ENCODE measurements around the gene HOXC9.

Gene HOXC9

DNA sequence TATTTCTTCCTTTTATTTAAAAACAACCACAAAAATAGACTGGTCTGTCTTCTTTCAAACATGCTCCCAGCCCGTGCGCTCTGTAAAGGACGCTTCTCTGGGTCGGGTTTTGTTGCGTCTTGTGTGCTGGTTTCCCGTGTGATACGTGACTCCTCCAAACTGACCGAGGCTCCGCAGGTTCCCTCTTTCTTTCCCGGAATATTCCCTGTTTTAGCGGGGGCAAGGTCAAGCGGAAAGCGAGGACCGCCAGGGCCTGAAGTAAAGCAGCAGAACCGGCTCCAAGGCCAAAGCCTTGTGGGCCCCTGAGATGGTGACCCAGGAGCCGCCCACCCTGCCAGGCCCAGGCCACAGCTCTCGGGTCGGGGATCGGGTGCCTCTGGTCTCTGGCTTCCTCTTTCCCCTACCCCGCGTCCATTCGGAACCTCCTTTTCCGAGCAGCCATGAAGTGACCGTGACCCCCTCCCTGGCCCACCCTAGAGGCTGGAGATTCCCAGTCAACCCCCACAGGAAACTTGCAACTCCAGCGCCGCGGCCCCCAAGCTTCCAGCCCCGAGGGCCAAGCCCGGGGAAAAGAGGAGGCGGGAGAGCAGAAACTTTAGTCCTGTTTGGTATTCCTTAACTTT, 15.9 kb upstream of the HOXC9 start:
- no peak overlapping the region for H3K27ac ChIP-seq (ENCODE audit: low read depth in 2 of 2, low read length in 2 of 2)
- H3K36me3 ChIP-seq (ENCODE audit: control insufficient read depth in 2 of 2, insufficient read depth in 2 of 2, low read length in 2 of 2) = no peaks in the 10 kb centered on the region
- H3K4me3 ChIP-seq (ENCODE audit: low read length in 2 of 2) = no peak overlapping the region
- H3K9ac ChIP-seq (ENCODE audit: low read depth in 1 of 2, low read length in 2 of 2) = no peak overlapping the region
- H3K4me1 ChIP-seq (ENCODE audit: control insufficient read depth in 2 of 2, insufficient read depth in 2 of 2, low read length in 2 of 2) = peaks cover 0 to 2% of the 10 kb centered on the region in 2 donors
- no peaks in the 10 kb centered on the region for H3K9me3 ChIP-seq (ENCODE audit: control insufficient read depth in 2 of 2, low read length in 2 of 2)
- peaks cover 87 to 94% of the 10 kb centered on the region in 2 donors for H3K27me3 ChIP-seq (ENCODE audit: control insufficient read depth in 2 of 2, insufficient read depth in 2 of 2, low read length in 2 of 2)

DNA sequence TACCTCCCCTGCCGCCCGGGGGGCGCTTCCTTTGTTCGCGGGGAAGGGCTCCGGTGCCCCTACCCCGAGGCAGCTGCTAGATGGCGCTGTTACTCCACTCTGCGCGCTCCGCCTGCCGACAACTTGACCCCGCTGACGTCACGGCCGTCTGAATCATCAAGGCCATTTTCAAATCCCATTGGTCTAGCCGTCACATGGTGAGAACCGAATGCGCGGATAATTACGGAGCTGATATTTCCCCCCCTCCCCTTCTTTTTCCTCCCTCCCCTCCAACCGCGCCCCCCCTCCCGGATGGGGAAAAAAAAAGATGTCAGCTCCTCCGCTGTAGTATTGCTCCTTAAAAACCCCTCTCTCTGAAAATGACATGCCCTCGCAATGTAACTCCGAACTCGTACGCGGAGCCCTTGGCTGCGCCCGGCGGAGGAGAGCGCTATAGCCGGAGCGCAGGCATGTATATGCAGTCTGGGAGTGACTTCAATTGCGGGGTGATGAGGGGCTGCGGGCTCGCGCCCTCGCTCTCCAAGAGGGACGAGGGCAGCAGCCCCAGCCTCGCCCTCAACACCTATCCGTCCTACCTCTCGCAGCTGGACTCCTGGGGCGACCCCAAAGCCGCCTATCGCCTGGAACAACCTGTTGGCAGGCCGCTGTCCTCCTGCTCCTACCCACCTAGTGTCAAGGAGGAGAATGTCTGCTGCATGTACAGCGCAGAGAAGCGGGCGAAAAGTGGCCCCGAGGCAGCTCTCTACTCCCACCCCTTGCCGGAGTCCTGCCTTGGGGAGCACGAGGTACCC, 14.9 kb upstream of the HOXC9 start, which contains the start of gene HOXC10:
TSS of gene HOXC10 (plus strand) at position 246 of the 791 bp plus-strand sequence. CDS start at position 360, 114 bp downstream.
- Histone ChIP-seq H3K9me3 (ENCODE audit: control insufficient read depth in 2 of 2, low read length in 2 of 2) (no peaks in the 10 kb centered on the region), H3K36me3 (ENCODE audit: control insufficient read depth in 2 of 2, insufficient read depth in 2 of 2, low read length in 2 of 2) (no peaks in the 10 kb centered on the region), H3K27me3 (ENCODE audit: control insufficient read depth in 2 of 2, insufficient read depth in 2 of 2, low read length in 2 of 2) (peaks cover 85 to 95% of the 10 kb centered on the region in 2 donors), H3K27ac (ENCODE audit: low read depth in 2 of 2, low read length in 2 of 2) (no peak within 1 kb of the TSS), H3K9ac (ENCODE audit: low read depth in 1 of 2, low read length in 2 of 2) (no peak within 1 kb of the TSS), H3K4me3 (ENCODE audit: low read length in 2 of 2) (no peak within 1 kb of the TSS), H3K4me1 (ENCODE audit: control insufficient read depth in 2 of 2, insufficient read depth in 2 of 2, low read length in 2 of 2) (peaks cover 0 to 8% of the 10 kb centered on the region in 2 donors)

DNA sequence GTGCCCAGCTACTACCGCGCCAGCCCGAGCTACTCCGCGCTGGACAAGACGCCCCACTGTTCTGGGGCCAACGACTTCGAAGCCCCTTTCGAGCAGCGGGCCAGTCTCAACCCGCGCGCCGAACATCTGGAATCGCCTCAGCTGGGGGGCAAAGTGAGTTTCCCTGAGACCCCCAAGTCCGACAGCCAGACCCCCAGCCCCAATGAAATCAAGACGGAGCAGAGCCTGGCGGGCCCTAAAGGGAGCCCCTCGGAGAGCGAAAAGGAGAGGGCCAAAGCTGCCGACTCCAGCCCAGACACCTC, 14.3 kb upstream of the HOXC9 start:
- H3K9ac ChIP-seq (ENCODE audit: low read depth in 1 of 2, low read length in 2 of 2) = no peak overlapping the region
- no peak overlapping the region for H3K4me3 ChIP-seq (ENCODE audit: low read length in 2 of 2)

DNA sequence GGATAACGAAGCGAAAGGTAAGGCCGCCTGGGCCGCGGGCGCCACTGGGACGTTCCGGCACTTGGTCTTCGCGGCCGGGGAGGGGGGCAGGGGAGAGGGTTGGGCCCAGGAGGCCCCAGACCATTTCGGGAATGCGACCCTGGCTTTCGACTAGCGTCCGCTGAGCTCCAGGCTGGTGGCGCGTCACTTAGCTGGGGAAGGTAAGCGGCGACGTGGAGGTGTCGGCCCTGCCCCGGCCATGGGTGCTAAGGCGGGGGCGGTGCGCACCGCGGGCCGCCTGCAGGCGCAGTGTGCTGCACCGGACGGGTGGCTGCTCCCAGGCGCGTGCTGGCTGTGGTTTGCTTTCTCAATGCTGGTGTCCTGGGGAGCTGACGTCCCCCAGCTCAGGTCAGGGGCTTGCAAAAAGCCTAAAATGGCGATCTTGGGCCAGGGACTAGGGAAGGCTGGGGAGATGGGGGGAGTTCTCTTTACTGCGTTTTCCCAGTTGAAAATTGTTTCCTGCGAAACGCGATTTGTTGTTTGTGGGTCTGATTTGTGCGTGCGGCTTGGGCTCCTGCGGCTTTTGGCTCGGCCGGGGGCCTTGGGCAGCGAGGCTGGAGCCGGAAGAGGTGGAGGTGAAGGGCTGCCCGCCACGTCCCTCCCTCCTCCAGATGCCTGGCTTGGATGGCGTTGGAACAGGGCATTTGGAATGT, 13.8 kb upstream of the HOXC9 start:
- H3K27ac ChIP-seq (ENCODE audit: low read depth in 2 of 2, low read length in 2 of 2) = no peak overlapping the region
- H3K9me3 ChIP-seq (ENCODE audit: control insufficient read depth in 2 of 2, low read length in 2 of 2) = no peaks in the 10 kb centered on the region
- no peaks in the 10 kb centered on the region for H3K36me3 ChIP-seq (ENCODE audit: control insufficient read depth in 2 of 2, insufficient read depth in 2 of 2, low read length in 2 of 2)
- no peak overlapping the region for H3K9ac ChIP-seq (ENCODE audit: low read depth in 1 of 2, low read length in 2 of 2)
- peaks cover 0 to 8% of the 10 kb centered on the region in 2 donors for H3K4me1 ChIP-seq (ENCODE audit: control insufficient read depth in 2 of 2, insufficient read depth in 2 of 2, low read length in 2 of 2)
- H3K27me3 ChIP-seq (ENCODE audit: control insufficient read depth in 2 of 2, insufficient read depth in 2 of 2, low read length in 2 of 2) = peaks cover 88 to 95% of the 10 kb centered on the region in 2 donors
- no peak overlapping the region for H3K4me3 ChIP-seq (ENCODE audit: low read length in 2 of 2)

More for the DNA sequence above, 14.3 kb upstream of the HOXC9 start:
- Histone ChIP-seq H3K4me1 (ENCODE audit: control insufficient read depth in 2 of 2, insufficient read depth in 2 of 2, low read length in 2 of 2) (peaks cover 0 to 8% of the 10 kb centered on the region in 2 donors), H3K27me3 (ENCODE audit: control insufficient read depth in 2 of 2, insufficient read depth in 2 of 2, low read length in 2 of 2) (peaks cover 88 to 95% of the 10 kb centered on the region in 2 donors), H3K36me3 (ENCODE audit: control insufficient read depth in 2 of 2, insufficient read depth in 2 of 2, low read length in 2 of 2) (no peaks in the 10 kb centered on the region), H3K27ac (ENCODE audit: low read depth in 2 of 2, low read length in 2 of 2) (no peak overlapping the region), H3K9me3 (ENCODE audit: control insufficient read depth in 2 of 2, low read length in 2 of 2) (no peaks in the 10 kb centered on the region)

DNA sequence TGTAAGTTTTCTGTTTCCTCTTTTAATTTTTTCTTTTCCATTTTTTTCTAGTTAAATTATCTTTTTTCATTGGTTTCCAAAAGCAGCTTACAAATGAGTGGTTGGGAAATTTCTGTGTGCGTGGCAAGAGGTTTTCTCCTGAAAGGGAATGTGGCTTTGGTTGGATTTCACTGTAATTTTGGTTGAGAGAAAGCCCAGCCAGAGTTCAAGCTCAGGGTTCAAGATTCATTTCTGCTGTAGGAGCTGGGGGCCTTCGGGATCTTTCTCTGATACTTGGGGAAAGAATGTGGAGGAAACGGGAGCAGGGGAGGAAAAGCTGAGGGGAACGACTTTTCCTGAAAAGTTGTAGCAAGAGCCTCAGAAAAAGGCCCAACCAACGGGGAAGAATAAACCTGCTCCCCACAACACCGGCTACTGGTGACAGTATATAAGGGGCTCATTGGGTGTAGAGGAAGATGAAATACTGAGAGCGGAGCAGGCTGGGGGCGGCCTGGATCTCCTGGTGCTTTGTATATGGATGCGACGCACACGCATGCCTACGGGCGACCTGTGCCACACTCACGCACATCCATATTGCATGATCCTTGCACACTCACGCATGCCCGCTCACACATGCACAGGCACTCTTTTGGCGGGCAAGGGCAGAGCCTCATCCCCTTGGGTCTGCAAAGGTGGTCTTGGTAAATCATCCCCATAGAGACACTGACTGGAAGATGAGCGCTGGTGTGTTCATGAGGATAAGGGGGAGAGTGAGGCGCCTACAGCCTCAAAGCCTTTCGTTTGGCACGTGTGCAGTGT, 13.1 kb upstream of the HOXC9 start:
- peaks cover 88 to 95% of the 10 kb centered on the region in 2 donors for H3K27me3 ChIP-seq (ENCODE audit: control insufficient read depth in 2 of 2, insufficient read depth in 2 of 2, low read length in 2 of 2)
- H3K4me1 ChIP-seq (ENCODE audit: control insufficient read depth in 2 of 2, insufficient read depth in 2 of 2, low read length in 2 of 2) = peaks cover 0 to 8% of the 10 kb centered on the region in 2 donors
- H3K9ac ChIP-seq (ENCODE audit: low read depth in 1 of 2, low read length in 2 of 2) = no peak overlapping the region
- H3K9me3 ChIP-seq (ENCODE audit: control insufficient read depth in 2 of 2, low read length in 2 of 2) = no peaks in the 10 kb centered on the region
- no peak overlapping the region for H3K27ac ChIP-seq (ENCODE audit: low read depth in 2 of 2, low read length in 2 of 2)
- H3K4me3 ChIP-seq (ENCODE audit: low read length in 2 of 2) = no peak overlapping the region
- H3K36me3 ChIP-seq (ENCODE audit: control insufficient read depth in 2 of 2, insufficient read depth in 2 of 2, low read length in 2 of 2) = no peaks in the 10 kb centered on the region

DNA sequence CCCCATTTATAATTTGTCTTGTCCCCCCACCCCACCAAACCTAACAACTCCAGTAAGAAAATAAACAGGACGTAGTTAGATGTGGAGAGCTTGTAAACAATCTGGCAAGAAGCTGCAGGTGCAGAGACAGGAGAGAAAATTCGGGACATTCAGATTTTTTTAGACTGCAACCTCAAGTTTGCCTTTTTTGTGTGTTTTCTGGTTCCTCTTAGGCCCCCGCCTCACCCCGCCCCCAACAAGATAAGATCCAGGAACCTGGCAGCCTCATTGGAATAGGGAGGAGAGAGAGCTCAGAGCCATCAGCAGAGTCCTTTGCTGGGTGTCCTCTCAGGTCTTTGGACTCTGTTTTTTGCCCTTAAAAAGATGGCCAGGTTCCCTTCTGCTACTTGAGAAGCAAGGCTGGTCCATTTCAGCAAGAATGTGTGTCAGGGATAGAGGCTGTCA, 12.2 kb upstream of the HOXC9 start:
- no peak overlapping the region for H3K4me3 ChIP-seq (ENCODE audit: low read length in 2 of 2)
- peaks cover 0 to 8% of the 10 kb centered on the region in 2 donors for H3K4me1 ChIP-seq (ENCODE audit: control insufficient read depth in 2 of 2, insufficient read depth in 2 of 2, low read length in 2 of 2)
- H3K27me3 ChIP-seq (ENCODE audit: control insufficient read depth in 2 of 2, insufficient read depth in 2 of 2, low read length in 2 of 2) = peaks cover 87 to 93% of the 10 kb centered on the region in 2 donors
- H3K27ac ChIP-seq (ENCODE audit: low read depth in 2 of 2, low read length in 2 of 2) = no peak overlapping the region
- H3K36me3 ChIP-seq (ENCODE audit: control insufficient read depth in 2 of 2, insufficient read depth in 2 of 2, low read length in 2 of 2) = no peaks in the 10 kb centered on the region
- H3K9me3 ChIP-seq (ENCODE audit: control insufficient read depth in 2 of 2, low read length in 2 of 2) = no peaks in the 10 kb centered on the region
- no peak overlapping the region for H3K9ac ChIP-seq (ENCODE audit: low read depth in 1 of 2, low read length in 2 of 2)

DNA sequence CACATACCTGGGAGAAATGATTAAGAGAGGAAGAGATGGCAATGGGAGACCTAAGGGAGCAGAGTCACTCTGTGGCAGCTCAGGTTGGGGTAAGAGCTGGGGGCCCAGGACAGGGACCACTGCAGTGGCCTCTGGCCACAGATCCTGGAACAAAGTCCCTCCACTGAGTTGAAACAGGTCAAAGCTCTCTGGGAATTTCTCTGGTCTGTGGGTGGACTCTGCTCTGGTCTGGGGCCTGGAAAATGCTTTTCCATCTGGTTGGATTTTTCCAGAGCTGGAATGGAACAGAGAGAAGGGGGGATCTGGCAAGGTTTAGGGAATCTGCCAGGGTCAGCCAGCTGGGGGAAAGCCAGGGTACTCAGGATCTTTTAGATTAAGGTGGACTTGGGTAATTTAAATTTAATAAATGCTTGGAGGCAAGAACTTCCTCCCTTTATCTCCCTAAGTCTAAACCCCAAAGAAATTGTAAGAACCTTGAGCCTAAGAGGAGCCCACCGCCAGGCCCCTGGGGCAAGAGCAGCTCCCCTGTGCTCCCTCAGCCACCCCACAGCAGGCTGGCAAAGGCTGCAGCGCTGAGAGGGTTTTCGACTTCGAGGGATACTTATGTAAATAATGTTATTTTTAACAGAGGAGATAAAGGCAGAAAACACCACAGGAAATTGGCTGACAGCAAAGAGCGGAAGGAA, 11.3 kb upstream of the HOXC9 start:
- Histone ChIP-seq H3K4me1 (ENCODE audit: control insufficient read depth in 2 of 2, insufficient read depth in 2 of 2, low read length in 2 of 2) (peaks cover 0 to 8% of the 10 kb centered on the region in 2 donors), H3K9me3 (ENCODE audit: control insufficient read depth in 2 of 2, low read length in 2 of 2) (no peaks in the 10 kb centered on the region), H3K9ac (ENCODE audit: low read depth in 1 of 2, low read length in 2 of 2) (no peak overlapping the region), H3K36me3 (ENCODE audit: control insufficient read depth in 2 of 2, insufficient read depth in 2 of 2, low read length in 2 of 2) (no peaks in the 10 kb centered on the region), H3K4me3 (ENCODE audit: low read length in 2 of 2) (no peak overlapping the region), H3K27ac (ENCODE audit: low read depth in 2 of 2, low read length in 2 of 2) (no peak overlapping the region), H3K27me3 (ENCODE audit: control insufficient read depth in 2 of 2, insufficient read depth in 2 of 2, low read length in 2 of 2) (peaks cover 87 to 93% of the 10 kb centered on the region in 2 donors)

DNA sequence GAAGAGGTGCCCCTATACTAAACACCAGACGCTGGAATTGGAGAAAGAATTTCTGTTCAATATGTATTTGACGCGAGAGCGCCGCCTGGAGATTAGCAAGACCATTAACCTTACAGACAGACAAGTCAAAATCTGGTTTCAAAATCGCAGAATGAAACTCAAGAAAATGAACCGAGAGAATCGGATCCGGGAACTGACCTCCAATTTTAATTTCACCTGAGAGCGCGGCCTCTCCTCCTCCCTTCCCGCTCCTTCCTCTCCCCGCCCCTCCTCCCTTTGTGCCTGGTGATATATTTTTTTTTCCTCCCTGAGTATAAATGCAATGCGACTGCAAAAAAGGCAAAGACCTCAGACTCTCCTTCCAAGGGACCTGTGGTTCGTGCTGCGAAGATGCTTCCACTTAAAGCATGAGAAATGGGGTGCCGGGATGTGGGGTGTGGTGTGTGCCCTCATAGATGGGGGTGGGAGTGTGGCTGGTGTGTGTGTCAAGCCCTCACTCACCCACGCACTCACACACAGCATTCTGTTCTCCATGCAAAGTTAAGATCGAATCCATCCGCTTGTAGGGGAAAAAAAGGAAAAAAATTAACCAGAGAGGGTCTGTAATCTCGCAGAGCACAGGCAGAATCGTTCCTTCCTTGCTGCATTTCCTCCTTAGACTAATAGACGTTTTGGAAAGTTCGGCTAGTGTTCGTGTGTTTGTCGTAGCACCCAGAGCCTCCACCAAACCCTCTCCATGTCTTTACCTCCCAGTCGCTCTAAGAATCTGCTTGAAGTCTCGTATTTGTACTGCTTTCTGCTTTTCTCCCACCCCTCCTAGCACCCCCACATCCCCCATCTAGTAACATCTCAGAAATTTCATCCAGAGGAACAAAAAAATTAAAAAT, 10.5 kb upstream of the HOXC9 start:
- H3K9me3 ChIP-seq (ENCODE audit: control insufficient read depth in 2 of 2, low read length in 2 of 2) = no peaks in the 10 kb centered on the region
- H3K4me3 ChIP-seq (ENCODE audit: low read length in 2 of 2) = no peak overlapping the region
- H3K4me1 ChIP-seq (ENCODE audit: control insufficient read depth in 2 of 2, insufficient read depth in 2 of 2, low read length in 2 of 2) = peaks cover 3 to 11% of the 10 kb centered on the region in 2 donors
- H3K36me3 ChIP-seq (ENCODE audit: control insufficient read depth in 2 of 2, insufficient read depth in 2 of 2, low read length in 2 of 2) = no peaks in the 10 kb centered on the region
- no peak overlapping the region for H3K27ac ChIP-seq (ENCODE audit: low read depth in 2 of 2, low read length in 2 of 2)
- no peak overlapping the region for H3K9ac ChIP-seq (ENCODE audit: low read depth in 1 of 2, low read length in 2 of 2)
- H3K27me3 ChIP-seq (ENCODE audit: control insufficient read depth in 2 of 2, insufficient read depth in 2 of 2, low read length in 2 of 2) = peaks cover 89 to 94% of the 10 kb centered on the region in 2 donors
